Measurements from ENCODE around the gene SETD4.

DNA sequence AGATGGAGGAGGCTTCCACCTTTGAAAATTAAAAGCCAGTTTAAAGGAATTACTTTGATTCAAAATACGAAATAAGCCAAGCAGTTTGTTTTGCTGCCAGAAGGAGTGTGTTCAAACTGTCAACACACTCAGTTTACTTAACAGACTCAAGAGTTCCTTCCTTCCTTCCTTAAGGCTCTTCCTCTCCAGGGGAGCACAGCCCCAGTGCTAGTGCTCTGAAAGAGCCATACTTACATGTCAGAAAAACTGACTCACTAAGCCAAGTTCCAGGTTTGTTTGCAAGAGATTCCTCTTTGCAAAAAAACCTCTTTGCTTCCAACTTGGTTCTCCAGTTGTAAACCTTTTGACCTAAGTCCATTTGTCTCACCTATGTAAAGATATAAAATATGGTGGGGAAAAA is 14.3 kb downstream of the SETD4 start:
- TF ChIP-seq, protein P1, sequence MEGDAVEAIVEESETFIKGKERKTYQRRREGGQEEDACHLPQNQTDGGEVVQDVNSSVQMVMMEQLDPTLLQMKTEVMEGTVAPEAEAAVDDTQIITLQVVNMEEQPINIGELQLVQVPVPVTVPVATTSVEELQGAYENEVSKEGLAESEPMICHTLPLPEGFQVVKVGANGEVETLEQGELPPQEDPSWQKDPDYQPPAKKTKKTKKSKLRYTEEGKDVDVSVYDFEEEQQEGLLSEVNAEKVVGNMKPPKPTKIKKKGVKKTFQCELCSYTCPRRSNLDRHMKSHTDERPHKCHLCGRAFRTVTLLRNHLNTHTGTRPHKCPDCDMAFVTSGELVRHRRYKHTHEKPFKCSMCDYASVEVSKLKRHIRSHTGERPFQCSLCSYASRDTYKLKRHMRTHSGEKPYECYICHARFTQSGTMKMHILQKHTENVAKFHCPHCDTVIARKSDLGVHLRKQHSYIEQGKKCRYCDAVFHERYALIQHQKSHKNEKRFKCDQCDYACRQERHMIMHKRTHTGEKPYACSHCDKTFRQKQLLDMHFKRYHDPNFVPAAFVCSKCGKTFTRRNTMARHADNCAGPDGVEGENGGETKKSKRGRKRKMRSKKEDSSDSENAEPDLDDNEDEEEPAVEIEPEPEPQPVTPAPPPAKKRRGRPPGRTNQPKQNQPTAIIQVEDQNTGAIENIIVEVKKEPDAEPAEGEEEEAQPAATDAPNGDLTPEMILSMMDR (conservative IDR thresholded peaks at IDR 0.05; ENCODE audit: low read length), result no peak
- TF ChIP-seq EZH2phosphoT487 (IDR thresholded peaks at IDR 0.05; ENCODE audit: borderline replicate concordance), result no peak
